Measurements from ENCODE around the gene LRFN2.

LRFN2 gene

DNA sequence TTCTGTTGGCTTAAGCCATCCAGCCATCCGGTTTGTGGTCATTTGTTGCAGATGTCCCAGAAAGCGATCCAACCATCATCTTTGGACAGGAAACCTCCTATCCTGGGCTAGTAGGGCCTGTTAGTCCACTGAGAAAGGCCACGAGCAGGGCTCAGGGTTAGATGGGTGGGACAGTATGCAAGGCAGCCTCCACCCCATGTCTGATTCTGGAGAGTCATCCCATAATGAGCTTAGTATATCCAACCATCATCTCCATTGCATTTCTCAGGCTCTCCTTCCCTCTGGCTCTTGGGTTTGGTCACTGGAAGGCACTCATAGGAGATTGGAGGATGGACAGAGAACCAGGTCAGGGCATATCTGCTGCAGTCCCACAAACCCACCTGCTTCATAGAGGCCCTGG, 117.8 kb downstream of the LRFN2 start:
- no peak for DNase-seq

DNA sequence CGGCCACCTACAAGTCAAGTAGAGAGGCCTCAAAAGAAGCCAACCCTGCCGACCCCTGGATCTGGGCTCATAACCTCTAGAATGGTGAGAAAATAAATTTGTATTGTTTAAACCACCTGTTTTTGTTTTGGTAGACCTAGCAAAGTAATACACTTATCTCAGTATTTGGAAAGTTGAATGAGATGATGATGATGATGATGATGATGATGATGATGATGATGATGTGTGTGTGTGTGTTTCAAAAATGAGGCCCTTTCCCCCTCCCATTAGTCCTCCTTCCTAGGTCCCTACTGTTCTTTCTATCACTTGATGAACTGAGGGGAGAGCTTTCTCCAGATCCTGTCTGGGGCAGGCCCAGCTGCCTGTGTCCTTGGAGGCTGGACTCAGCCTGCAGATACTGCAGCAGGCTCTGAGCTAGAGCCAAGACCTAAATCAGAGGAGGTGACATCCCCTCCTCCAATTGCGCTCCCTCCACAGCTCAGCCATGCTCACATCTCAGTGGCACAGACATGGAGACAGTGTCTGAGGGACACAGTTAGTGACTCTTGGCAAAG, 120.1 kb downstream of the LRFN2 start:
- DNase-seq: no peak

DNA sequence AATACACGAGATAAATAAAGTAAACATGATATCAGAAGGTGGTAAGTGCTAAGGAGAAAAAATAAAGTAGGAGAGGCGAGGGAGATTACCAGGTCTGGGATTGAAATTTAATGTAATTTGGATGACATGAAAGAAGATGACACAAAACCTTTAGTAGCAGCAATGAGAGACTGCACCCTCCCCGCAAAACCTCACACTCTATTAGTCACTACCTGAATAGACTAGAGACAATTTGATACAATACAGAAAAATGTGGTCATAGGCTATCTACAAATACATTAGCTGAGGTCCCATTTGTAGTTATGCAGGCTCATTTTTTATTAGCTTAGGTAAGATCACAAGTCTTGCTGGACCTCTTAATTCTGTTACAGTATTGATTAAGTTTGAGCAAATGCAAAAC, 125.5 kb downstream of the LRFN2 start:
- DNase-seq: no peak

DNA sequence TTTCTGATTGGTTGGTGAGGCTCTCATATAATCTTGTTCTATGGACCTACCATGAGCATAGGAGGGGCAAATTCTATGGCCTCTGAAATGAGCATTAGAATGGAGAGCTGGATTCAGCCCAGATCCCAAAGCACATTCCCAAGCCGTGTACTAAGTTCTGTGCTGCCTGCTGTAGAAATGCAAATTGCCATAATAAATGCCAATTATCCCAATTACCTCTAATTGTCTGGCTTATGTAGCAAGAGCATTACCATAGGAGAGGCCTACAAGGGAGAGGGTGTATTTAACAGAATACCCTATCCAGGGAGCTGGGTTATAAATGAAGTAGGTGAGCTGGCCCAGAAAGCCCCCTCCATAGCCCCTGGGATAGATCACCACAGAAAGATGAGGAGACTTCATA, 126.8 kb downstream of the LRFN2 start:
- DNase-seq: no peak

DNA sequence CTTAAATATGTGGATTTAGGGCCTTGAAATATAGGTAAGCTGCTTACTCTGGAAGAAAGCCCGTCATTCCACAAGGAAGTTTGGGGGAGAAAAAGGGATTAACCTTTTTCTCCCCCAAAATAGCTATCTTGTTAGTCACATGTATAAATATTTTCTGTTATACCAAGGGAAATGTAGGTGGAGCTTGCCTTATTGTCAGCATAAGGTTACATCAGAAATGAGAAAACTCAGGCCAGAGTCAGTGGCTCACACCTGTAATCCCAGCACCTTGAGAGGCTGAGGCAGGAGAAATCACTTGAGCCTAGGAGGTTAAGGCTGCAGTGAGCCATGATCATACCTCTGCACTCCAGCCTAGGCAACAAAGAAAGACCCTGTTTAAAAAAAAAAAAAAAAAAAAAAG, 129.9 kb downstream of the LRFN2 start:
- no peak for DNase-seq

DNA sequence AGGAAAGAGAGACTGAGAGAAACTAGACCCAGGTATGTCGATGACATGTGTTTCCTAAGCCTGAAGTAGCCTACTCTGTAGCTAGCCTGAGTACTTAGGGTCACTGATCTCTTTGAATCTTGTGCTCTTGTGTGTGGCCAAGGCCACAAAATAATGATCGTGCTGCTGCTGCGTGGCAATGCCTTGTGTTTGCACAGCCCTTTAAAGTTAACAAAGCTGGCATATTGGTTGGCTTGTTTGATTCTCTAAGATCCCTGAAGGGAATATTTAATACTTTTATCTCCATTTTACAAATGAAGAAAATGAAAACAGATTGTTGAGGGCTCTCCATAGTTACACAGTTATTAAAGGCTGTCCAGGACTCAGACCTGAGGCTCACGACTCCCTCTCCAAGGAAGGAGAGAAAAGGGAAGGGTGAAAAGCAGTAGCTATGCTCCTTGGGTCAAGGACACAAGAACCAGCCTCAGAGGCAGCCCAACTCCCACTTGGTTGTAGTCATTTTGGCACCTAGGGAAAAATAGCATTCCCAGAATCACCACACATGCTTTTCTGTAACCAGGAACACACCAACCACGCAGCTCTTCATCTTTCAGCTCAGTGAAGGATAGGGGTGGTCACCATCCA, 130.7 kb downstream of the LRFN2 start:
- no peak for DNase-seq

DNA sequence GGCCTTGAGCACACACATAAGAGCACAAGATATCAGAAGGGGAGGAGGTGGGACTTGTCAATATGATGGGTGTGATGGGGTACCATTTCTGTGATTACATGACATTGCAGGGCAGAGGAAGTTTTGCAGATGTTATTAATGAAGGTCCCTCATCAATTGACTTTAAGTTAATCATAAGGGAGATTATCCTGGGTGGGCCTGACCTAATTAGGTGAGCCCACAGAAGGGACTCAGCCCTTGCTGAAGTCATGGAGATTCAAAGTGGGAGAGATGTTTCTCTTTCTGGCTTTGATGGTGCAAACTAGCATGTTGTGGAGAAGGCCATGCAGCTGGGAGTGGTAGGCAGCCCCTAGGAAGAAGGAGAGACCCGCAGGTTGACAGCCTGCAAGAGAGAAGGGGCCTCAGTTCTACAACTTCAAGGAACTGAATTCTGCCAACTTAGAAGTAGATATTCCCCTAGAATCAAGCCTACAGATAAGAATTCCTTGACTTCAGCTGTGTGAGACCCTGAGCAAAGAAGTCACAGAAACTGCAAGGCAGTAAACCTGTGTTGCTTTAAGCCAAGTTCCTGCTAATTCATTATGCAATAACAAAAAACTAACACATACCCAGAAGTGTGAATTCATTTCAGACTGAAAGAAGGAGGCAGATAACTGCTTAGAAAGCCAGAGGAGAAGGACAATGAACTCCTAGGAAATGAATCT, 131.3 kb downstream of the LRFN2 start:
- no peak for DNase-seq

DNA sequence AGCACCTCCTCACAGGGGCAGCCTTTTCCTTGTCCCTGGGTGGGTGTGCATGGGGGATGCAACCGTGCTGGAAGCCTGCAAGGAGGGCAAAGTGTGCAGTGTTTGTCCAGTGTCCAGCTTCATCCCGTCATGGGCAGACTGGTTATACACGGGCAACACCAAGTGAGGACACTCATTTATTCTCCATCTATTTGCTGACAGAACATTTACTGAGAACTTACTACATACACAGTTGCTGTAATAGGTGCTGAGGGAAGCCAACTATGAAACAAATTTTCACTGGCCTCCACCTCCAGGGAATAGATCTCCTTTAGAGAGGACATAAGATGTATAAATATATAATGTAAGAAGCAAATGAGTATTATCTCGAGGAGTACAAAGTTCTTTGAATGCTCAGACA, 136.7 kb downstream of the LRFN2 start:
- DNase-seq: no peak

DNA sequence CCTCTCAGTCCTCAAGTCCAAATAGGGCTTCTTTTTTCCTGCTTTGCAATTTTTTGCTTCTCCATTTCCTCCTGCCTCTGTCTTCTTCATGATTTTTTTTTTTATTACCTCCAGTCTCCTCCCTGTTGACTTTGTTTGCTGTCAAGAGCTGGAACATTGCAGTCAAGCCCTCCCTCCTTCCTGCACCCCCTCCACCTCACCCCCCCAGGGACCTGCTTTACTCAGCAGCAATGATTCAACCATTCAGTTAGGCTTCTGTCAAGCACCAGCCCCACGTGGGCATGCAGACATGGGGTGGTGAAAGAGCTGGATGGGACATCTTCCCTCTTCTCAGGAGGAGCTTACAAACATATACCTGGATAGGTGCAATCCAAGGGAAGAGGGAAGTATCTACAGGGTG, 142.4 kb downstream of the LRFN2 start:
- DNase-seq: peak; percentile 85

DNA sequence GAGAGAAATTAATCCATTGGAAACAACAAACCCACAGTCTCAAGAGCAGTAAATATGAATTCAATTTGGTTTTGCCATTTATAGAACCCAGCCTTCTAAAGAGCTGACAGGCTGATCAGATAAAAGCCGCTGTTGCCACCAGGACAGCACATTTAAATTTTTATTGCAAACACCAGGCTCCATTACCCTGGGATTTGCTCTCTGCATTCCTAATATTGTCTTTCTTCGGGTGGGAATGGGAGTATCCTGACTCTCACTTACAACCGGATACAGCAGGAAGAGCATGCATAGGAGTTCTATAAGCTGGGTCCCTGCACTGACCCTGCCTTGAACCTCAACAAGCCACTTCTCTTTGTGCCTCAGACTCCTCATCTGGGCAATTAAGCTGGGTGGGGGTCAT, 142.9 kb downstream of the LRFN2 start:
- DNase-seq: no peak

DNA sequence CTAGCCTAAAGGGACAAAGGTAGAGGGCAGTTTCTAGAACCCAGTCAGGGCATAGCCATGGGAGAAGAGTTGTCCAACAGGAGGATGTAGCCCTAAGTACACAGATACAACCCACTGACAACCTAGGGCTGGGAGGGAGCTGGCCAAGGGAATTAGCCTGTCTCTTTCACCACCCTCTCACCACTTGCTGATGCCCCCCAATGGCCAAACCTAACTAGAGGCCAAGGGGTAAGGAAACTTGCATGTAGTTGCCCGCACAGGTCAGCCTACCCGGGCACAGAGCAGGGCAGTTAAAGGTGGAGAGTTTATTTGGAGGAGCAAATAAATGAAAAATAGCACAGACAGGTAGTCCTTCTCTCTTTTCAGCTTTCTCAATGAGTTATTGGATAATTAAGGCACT, 143.3 kb downstream of the LRFN2 start:
- DNase-seq: no peak

DNA sequence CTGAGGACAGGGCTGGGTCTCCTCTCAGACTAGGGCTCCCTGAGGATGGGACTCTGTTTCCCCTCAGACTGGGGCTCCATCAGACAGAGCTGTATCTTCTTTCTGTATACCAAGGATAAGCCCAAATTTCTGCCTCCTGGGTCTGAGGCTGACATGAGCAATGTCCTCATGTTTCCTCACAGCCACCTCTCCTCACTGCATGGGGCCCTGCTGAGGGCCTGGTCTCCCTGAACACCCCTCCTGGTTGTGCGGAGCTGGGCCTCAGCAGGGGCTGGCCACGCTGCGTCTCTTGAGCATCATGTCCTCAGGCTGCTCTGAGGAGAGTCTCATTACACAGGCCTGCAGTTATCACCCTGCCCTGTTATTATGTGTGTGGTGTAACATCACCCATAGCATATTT, 144.6 kb downstream of the LRFN2 start:
- DNase-seq: no peak

DNA sequence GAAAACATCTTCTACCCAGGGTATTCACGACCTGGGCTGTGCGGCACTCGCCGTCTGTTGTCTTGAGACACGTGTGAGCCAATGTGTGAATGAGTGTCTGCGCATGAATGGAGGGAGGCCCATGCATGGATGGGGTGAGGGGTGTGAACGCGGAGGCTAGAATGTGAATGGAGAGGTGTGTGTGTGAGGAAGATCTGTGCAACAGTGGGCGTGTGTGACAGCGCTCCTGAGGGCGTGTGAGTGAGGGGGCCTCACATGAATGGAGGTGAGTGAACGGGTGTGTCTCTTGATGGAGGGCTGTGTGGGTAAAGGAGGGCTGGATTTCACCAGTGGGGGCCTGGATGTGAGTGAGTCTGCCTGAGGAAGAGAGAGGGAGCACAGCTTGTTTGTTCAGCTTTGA, 146.0 kb downstream of the LRFN2 start:
- no peak for DNase-seq

DNA sequence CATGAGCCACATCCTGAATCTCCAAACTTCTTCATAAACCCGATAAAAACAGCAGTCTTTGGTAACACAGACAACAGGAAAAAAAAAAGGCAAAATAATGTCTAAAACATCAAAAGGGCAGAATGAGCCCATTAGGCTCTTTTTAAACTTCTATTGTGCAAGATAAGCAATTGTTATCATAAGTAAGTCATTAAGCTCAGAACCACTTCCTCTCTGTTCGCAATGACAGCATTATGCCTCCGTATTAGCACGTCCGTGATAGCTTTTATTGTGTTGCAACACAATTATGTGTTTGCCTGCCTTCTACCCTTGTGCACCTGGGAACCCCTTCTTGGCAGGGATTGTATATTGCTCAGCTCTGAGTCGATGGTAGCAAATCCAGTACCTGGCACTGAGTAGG, 147.1 kb downstream of the LRFN2 start:
- peak; percentile 56 for DNase-seq

DNA sequence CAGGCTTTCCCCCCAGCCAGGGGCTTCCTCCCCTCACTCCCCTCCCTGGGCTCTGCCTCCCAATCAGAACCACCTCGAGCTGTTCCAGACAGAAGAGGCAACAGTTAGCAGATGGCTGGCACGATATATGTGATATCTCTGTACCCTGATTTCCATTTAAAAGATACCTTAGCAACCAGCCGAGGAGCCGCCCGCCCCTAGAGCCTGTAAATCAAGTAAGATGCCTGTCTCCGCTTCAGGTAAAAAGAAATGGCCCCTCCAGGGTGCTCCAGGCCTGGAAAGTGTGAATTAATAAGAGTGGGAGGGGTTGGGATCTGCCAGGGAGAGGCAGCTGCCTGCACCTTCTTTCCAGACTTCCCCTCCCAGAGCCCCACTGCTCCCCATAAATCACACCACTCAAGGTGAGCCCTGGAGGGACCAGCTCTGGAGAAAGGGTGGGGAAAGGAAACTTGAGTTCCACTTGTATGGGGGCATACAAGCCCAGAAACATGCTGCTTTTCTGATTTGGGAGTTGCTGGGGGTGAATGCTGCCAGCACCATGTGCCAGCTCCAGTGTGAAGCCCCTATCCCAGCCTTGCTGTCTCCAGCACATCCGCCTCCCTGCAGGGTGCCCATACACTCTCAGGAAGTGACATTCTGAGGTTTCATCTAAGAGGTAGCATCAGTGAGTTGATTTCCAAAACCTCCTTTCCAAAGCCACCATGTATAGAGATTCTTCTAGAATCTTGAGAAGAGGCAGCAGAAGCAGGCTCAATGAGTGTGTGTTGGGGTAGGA, 148.0 kb downstream of the LRFN2 start:
- no peak for DNase-seq

DNA sequence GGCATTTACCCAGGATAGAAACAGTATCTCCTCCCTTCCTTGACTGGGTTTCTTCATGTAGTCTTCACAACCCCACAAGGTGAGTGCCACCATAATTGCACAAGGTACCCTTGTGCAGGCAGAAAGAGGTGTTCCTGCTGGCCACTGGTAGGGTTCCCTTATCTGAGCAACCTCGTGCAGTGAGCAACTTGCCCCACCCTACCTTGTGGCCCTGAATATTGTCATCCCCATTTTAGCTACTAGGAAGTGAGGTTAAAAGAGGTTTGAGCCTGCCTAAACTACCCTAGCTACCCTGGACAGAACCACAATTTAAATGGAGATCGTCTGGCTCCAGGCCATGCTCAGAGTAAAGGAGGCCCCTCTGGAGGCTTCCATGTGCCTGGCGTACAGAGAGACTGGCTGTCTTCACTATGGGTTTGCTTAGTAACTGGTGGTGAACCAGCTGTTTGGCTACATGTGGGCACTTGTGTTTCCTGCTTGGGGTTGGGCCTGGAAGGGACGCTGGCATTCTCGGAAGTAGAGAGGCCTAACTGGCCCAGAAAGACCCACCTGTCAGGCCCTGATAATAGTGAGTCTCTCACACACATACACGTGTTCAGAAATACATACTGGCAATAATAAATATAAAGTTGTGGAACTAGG, 148.8 kb downstream of the LRFN2 start:
- peak; percentile 65 for DNase-seq

DNA sequence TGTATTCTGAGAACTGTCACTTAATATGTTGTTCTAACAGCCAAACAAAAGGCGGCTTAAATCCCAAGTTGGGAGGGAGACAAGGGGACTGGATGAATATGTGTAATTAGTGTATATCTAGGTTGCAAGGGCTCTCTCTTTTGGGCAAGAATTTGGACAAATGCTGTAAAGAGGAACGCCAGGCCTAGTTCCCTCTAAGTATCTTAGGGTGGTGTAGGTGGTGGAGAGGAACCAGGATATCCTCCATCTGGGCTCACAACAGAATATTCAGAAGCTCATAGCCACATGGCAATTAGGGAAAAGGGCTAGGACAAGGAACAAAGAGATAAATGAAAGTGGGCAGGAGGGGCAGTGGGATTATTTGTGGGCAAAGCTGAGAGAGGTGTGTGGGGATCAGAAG, 149.5 kb downstream of the LRFN2 start:
- no peak for DNase-seq

DNA sequence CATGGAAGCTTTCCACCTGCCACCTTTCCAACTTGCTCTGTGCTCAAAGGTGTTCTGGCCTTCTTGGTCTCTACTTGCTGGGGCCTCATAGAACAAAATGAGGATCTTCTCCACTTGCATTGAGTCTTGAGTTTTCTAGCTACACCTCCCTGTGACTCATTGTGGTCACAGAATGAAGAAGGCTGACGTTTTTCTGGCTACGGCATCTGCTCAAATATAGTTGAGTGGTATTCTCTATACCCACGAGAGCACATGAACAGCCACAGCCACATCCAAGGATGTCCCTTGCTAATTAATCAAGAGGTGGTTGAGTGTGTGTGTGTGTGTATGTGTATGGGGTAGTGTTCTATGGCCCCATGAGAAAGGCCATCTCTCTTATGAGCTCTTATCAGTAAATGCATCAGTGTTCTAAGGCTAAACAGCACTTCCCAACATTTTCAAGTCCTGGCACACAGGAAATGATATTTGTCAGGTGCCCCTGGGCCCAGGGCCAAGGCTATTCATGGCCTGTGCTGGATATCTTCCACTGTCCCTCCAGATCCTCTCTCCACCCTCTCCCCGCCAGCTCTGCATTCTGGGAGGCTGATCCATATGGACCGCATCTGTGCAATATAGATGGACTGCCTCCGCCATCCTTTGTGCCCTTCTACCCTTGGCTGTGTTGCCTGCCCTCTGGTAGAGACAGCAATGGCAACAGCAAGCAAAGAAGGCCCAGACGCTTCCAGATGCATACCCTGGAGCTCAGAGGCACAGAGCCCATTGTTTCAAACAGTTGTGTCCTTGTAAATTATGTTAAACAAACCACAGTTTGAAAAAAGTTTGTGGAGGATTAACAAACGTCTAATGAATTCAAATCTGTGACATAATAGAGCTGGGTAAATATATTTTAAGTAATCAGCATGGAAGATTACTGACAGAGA, 150.2 kb downstream of the LRFN2 start:
- peak; percentile 95 for DNase-seq

DNA sequence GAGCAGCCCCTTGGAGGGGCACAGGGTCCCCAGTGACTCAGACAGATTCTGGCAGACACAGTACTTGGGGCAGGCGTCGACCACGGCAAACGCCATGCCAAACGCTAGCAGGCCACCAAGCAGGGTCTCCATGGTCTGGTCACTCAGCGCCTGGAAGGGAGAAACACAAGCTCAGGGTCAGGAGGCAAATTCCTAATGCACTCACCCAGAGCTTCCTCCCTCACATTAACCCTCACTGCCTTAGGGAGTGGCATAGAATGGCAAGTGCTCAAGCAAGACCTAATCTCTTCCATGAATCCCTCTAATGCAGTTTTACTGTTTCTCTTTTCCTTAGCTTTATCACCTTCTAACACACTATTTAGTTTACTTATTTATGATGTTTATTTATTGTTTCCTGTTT, 154.2 kb downstream of the LRFN2 start:
- no peak for DNase-seq

DNA sequence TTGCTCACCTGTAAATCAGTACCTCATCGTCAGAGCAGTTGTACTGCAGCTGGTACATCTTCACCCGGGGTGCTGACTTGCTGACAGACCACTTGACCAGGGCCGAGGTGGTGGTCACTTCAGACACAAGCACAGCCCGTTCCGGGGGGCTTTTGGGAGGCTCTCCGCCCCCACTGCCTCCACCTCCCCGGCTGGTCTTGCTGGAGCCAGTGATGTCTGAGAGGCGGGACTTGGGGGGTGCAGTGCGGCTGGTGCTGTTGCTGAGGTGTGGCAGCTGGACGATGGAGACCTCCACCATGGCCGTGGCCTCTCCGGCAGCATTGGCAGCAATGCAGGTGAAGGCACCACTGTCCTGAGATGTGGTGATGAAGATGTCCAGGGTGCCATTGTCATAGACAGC, 155.5 kb downstream of the LRFN2 start:
- DNase-seq: no peak

DNA sequence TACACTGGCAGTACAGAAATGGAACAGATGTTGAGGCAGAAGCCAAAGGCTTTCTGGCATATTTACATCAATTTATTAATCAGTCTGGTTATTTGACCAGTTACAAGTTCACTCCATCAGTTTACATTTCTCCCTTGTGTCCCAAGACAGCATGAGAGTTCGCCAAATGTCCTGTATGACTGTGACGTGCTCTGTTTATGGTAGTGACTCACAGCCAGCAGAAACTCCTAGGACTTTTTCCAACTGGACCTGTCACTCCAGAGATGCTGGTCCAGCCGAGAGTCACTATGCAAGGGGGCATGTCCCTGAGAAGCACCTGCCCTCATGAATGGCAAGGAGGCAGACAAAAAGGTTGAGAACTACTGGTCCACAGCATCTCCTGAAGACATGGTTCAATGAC, 160.0 kb downstream of the LRFN2 start:
- no peak for DNase-seq

DNA sequence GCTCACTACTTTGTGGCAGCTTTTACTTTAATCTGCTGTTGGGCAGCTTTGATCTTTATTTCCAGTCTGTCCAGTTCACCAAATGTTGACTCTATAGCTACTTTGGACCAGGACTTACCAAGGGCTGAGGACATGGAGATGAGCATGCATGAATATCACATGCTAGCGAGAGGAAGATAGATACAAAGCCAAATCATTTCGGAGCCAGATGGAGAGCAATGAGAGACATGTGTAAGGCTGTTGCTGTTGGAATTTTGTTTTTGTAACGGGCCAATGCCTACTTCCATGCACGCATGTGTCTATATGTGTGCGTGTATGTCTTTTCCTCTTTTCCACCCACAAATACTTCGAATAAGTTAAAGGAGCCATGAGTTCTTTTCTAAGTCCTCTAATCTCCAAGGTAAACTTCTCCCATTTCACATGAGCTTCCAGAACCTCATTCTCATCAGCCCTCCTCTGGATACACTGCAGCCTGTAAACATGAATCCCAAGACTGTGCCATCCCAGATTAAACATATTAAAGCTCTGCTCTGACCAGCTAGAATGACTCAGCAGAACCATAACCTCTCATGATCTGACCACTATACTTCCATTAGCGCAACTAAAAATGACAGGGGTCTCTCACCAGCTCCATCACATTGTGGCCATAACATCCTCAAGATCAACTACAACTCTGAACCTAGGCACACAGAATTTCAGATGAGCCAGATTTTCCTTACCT, 160.7 kb downstream of the LRFN2 start:
- DNase-seq: no peak

All from NCI-H2029 (cell line).